ENCODE measurements around the gene BPGM.

GRCh38 chr7:134710854-134711624 lies 64.4 kb downstream of the BPGM start:
- no peak for TF ChIP-seq GATA3 (IDR thresholded peaks at IDR 0.05; ENCODE audit: low read depth, low read length)
- TF ChIP-seq GATA2 (IDR thresholded peaks at IDR 0.05; ENCODE audit: low read depth, low read length), result no peak
